CD4-positive, alpha-beta T cell treated with Interleukin-17A for 1 hour (primary cell): ENCODE measurements around the gene CRYBB2.
"Not testable (repeated sequence)": the region's sequence is repeated elsewhere in the genome, so short reads cannot be mapped to it uniquely, and the experiment has no call there.

Experiments used
- DNase-seq: peaks from one replicate; pipeline ENCODE4 v3.0.0-alpha.2; 2020

CRYBB2 gene

GRCh38 chr22:25236417-25236816 lies 17.0 kb downstream of the CRYBB2 start:
- no peak for DNase-seq

- no peak for DNase-seq
These were observed 18.1 kb downstream of the CRYBB2 start for GRCh38 chr22:25237503-25237902.

GRCh38 chr22:25238058-25238457 lies 18.6 kb downstream of the CRYBB2 start:
- not testable (repeated sequence) for DNase-seq

GRCh38 chr22:25255169-25255568 lies 35.7 kb downstream of the CRYBB2 start:
- not testable (repeated sequence) for DNase-seq

- not testable (repeated sequence) for DNase-seq
These were observed 48.1 kb downstream of the CRYBB2 start for GRCh38 chr22:25267567-25267966.

GRCh38 chr22:25268902-25269301 lies 49.5 kb downstream of the CRYBB2 start:
- DNase-seq, result not testable (repeated sequence)

- not testable (repeated sequence) for DNase-seq
These were observed 50.6 kb downstream of the CRYBB2 start for GRCh38 chr22:25270061-25270460.

GRCh38 chr22:25273231-25273630 lies 53.8 kb downstream of the CRYBB2 start:
- DNase-seq, result not testable (repeated sequence)

- DNase-seq, result not testable (repeated sequence)
These were observed 54.5 kb downstream of the CRYBB2 start for GRCh38 chr22:25273928-25274327.

GRCh38 chr22:25280118-25280517 lies 60.7 kb downstream of the CRYBB2 start:
- not testable (repeated sequence) for DNase-seq
